NB4 (cell line): ENCODE measurements around the gene S1PR1.
"Not testable (repeated sequence)": the region's sequence is repeated elsewhere in the genome, so short reads cannot be mapped to it uniquely, and the experiment has no call there.

Experiments
- DNase-seq: peaks from one replicate; pipeline ENCODE4 v3.0.0; 2010; ENCODE audit warnings: low read depth
- H3K4me3 ChIP-seq: one replicate; pipeline ENCODE4 v1.5.1; 2011; ENCODE audit warnings: mild to moderate bottlenecking, low read depth, low read length, moderate library complexity
- CTCF ChIP-seq: IDR thresholded peaks from one replicate; pipeline ENCODE4 v1.5.1; 2012; ENCODE audit warnings: low read depth, low read length
- MAX ChIP-seq: IDR thresholded peaks from 2 replicates; pipeline ENCODE4 v1.6.1; 2011; ENCODE audit warnings: low read depth, low read length
- MYC ChIP-seq: IDR thresholded peaks from 2 replicates; pipeline ENCODE4 v1.6.1; 2011; ENCODE audit warnings: low read depth, low read length
- POLR2A ChIP-seq: IDR thresholded peaks from 2 replicates; pipeline ENCODE4 v1.6.1; 2011; ENCODE audit warnings: mild to moderate bottlenecking; ENCODE audit not compliant: insufficient read length; ENCODE audit errors: extremely low read depth

Gene S1PR1

DNA sequence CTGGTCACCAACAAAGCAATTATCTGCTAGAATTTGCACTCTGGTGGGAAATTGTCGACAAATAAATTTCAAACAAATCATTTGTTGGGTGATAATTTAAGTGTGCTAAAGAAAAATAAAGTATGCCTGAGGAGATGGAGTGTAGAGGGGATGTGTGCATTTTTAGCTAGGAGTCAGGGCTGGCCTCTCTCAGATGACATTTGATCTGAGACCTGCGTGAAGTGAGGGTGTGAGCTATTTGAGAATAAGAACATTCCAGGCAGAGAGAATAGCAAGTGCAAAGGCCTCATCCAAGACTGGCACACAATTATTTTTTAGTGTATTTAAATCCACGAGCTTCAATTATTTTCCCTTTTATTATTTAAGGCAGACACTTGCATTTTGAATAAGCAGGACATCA is 19.7 kb upstream of the S1PR1 start:
- H3K4me3 ChIP-seq, result no peak overlapping the region
- TF ChIP-seq MAX (no peak), CTCF (no peak), MYC (no peak), POLR2A (no peak)
- DNase-seq, result no peak

DNA sequence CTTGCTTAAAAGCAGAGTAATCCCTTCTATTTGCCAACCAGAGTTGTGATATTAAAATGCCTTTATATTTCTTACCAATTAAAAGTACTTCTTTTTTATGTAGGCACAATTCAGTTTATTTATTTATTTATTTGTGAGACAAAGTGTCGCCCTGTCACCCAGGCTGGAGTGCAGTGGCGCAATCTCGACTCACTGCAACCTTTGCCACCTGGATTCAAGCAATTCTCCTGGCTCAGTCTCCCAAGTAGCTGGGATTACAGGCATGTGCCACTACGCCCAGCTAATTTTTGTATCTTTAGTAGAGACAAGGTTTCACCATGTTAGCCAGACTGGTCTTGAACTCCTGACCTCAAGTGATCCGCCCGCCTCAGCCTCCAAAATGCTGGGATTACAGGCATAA is 17.9 kb upstream of the S1PR1 start:
- DNase-seq, H3K4me3 ChIP-seq: not testable (repeated sequence)

GRCh38 chr1:101219924-101220870 is 16.6 kb upstream of the S1PR1 start:
- DNase-seq, result no peak
- TF ChIP-seq MYC (no peak), CTCF (no peak), POLR2A (no peak), MAX (no peak)
- no peak overlapping the region for H3K4me3 ChIP-seq

- DNase-seq, result no peak
- TF ChIP-seq CTCF (no peak), MAX (no peak), POLR2A (no peak), MYC (no peak)
Measured at GRCh38 chr1:101220906-101221305, 15.9 kb upstream of the S1PR1 start.

DNA sequence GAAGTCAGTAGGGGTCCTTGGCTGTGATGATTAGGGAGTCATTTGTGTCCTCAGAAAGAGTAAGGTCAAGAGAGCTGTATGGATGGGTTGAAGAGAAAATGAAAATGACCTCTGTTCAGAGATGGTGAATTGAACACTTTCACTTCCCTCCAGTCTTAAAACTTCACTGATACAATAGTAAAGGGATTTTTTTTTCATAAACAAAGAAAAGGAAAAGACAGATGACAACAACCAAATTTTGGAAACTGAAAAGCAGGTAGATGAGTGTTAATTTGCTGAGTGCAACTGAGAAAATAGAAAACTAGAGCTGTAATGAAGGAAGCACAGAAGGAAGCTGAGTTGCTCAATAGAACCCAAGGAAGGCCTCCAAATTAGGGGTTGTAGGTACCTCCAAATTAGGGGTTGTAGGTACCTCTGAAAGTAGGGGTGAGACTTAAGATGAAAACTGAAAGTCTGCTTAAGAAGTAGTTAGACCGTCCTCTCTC is 14.8 kb upstream of the S1PR1 start:
- no peak for DNase-seq
- no peak for TF ChIP-seq MAX
- no peak overlapping the region for H3K4me3 ChIP-seq

More at GRCh38 chr1:101220906-101221305, 15.9 kb upstream of the S1PR1 start:
- H3K4me3 ChIP-seq, result no peak overlapping the region

- TF ChIP-seq MYC (no peak), CTCF (no peak), POLR2A (no peak), MAX (no peak)
- DNase-seq, result no peak
- H3K4me3 ChIP-seq, result no peak overlapping the region
Measured at GRCh38 chr1:101227837-101228236, 9.0 kb upstream of the S1PR1 start.
